Neuronal stem cell (in vitro differentiated cells): Measurements from ENCODE around the gene PGBD4.

Experiments
- DNase-seq: peaks from one replicate; pipeline ENCODE4 v3.0.0-alpha.2; 2013; ENCODE audit warnings: low spot score
- H2AFZ ChIP-seq: one replicate; pipeline ENCODE4 v1.6.1; 2013; ENCODE audit warnings: mild to moderate bottlenecking, low read length, inconsistent platforms
- H2AK5ac ChIP-seq: 2 replicates; pipeline ENCODE4 v1.6.1; 2013; ENCODE audit warnings: low read depth, mild to moderate bottlenecking, inconsistent platforms, low read length, moderate library complexity, mixed read lengths
- H2BK120ac ChIP-seq: 2 replicates; pipeline ENCODE4 v1.6.1; 2013; ENCODE audit warnings: low read depth, mild to moderate bottlenecking, inconsistent platforms, low read length, moderate library complexity, mixed read lengths
- H2BK12ac ChIP-seq: one replicate; pipeline ENCODE4 v1.6.1; 2013; ENCODE audit warnings: low read length, inconsistent platforms
- H2BK15ac ChIP-seq: 2 replicates; pipeline ENCODE4 v1.6.1; 2013; ENCODE audit warnings: mild to moderate bottlenecking, low read length, inconsistent platforms, mixed read lengths
- H2BK5ac ChIP-seq: one replicate; pipeline ENCODE4 v1.6.1; 2013; ENCODE audit warnings: inconsistent platforms, mild to moderate bottlenecking, low read length, moderate library complexity
- H3K14ac ChIP-seq: one replicate; pipeline ENCODE4 v1.6.1; 2013; ENCODE audit warnings: low read length, inconsistent platforms
- H3K18ac ChIP-seq: 2 replicates; pipeline ENCODE4 v1.6.1; 2013; ENCODE audit warnings: low read length, inconsistent platforms
- H3K23ac ChIP-seq: 2 replicates; pipeline ENCODE4 v1.6.1; 2013; ENCODE audit warnings: low read depth, mild to moderate bottlenecking, mixed read lengths, low read length, inconsistent platforms; ENCODE audit not compliant: poor library complexity
- H3K27ac ChIP-seq: replicated peaks from 3 replicates; pipeline ENCODE4 v1.5.1; 2013; ENCODE audit warnings: low read length, inconsistent platforms
- H3K27me3 ChIP-seq, 3 experiments: 2 replicates each; pipeline ENCODE4 v1.6.1; 2013; ENCODE audit warnings: low read length in 3 of 3, mild to moderate bottlenecking in 2 of 3, inconsistent platforms in 1 of 3, low read depth in 1 of 3, mixed read lengths in 1 of 3, moderate library complexity in 1 of 3; ENCODE audit not compliant: control insufficient read depth in 3 of 3, insufficient read depth in 3 of 3
- H3K36me3 ChIP-seq, 2 donors: replicated peaks in 1 of 2; 2 replicates each; pipeline ENCODE4 v1.6.1; 2013; ENCODE audit warnings: low read length in 2 of 2; ENCODE audit not compliant: control insufficient read depth in 2 of 2, insufficient read depth in 2 of 2
- H3K4ac ChIP-seq: 2 replicates; pipeline ENCODE4 v1.6.1; 2013; ENCODE audit warnings: inconsistent platforms, mild to moderate bottlenecking, low read length, moderate library complexity
- H3K4me1 ChIP-seq, 2 donors: 1 replicate in 1 of 2; 2 replicates in 1 of 2; pipeline ENCODE4 v1.6.1; 2013; ENCODE audit warnings: low read length in 2 of 2, low read depth in 1 of 2; ENCODE audit not compliant: control insufficient read depth in 2 of 2, insufficient read depth in 1 of 2
- H3K4me2 ChIP-seq: one replicate; pipeline ENCODE4 v1.6.1; 2013; ENCODE audit warnings: mild to moderate bottlenecking, low read length, inconsistent platforms; ENCODE audit not compliant: insufficient read depth, poor library complexity, severe bottlenecking
- H3K4me3 ChIP-seq, 2 donors: 2 replicates each; pipeline ENCODE4 v1.5.1; 2013; ENCODE audit warnings: low read length in 2 of 2, mild to moderate bottlenecking in 2 of 2, inconsistent platforms in 1 of 2, moderate library complexity in 1 of 2
- H3K79me1 ChIP-seq: one replicate; pipeline ENCODE4 v1.6.1; 2013; ENCODE audit warnings: low read depth, mild to moderate bottlenecking, inconsistent platforms, low read length, moderate library complexity
- H3K9ac ChIP-seq: one replicate; pipeline ENCODE4 v1.6.1; 2013; ENCODE audit warnings: mild to moderate bottlenecking, low read depth, low read length, inconsistent platforms; ENCODE audit not compliant: poor library complexity
- H3K9me3 ChIP-seq, 2 donors: replicated peaks in 1 of 2; 2 replicates each; pipeline versions ENCODE3 to v1.6.1; 2013; ENCODE audit warnings: low read length in 2 of 2, mild to moderate bottlenecking in 2 of 2, inconsistent platforms in 1 of 2, low read depth in 1 of 2, mixed read lengths in 1 of 2, moderate library complexity in 1 of 2; ENCODE audit not compliant: control insufficient read depth in 2 of 2, insufficient read depth in 1 of 2
- H4K8ac ChIP-seq: one replicate; pipeline ENCODE4 v1.6.1; 2013; ENCODE audit warnings: low read depth, mild to moderate bottlenecking, inconsistent platforms, low read length, moderate library complexity
- H4K91ac ChIP-seq: one replicate; pipeline ENCODE4 v1.6.1; 2013; ENCODE audit warnings: low read length, low read depth, mild to moderate bottlenecking, inconsistent platforms; ENCODE audit not compliant: poor library complexity
- WGBS, 2 donors: extraction: QIAGEN DNeasy Blood & Tissue Kit; methylation state at CpG; one replicate each; pipeline ENCODE4 v1.1.7; 2013; ENCODE audit warnings: missing lambda C conversion rate in 2 of 2, mixed read lengths in 1 of 2; ENCODE audit not compliant: insufficient read length in 2 of 2, insufficient replicate concordance in 1 of 2; ENCODE audit errors: extremely low coverage in 2 of 2; 5-methylcytosine and 5-hydroxymethylcytosine counted together

The PGBD4 gene

DNA sequence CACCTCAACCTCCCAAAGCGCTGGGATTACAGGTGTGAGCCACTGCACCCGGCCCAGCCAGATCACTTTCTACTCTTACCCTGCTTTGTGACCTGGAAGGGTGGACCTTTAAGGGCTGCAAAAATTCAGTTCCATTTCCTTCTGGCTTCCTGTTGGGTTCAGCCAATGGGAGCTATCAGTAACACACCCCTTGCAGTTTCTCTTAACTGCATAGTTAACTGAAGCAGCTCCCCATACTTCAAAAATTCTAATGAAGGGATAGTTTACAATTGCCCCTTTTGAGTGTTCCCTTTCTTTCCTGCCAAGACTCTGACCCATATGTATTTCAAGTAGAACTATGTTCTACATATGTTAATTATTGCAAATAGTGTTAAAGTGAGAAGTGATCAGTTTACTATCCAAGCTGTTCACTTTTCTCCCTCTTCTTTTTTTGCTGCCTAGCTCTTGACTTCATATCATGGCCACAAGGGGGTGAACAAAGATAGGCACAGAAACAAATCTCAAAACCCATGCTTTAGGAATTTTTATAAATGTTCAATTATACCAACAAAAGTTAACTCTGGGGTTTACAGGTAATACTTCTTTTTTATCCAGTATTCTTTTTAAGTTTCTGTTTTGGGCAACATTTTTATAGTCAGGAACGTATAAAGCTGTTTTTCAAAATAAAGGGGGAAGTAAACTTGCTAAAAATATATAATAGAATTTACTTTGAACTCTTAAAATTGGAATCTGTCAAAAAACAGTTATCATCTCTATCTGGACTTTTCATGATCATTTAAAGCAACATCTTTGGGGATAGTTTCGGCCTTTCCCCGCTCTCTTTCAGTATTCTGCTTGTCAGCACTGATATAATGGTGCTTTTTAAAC, 8.1 kb downstream of the PGBD4 start:
- H2AK5ac ChIP-seq, result no peak overlapping the region
- H3K9me3 ChIP-seq, result no peaks in the 10 kb centered on the region
- H3K4ac ChIP-seq, result no peak overlapping the region
- no peak overlapping the region for H3K27ac ChIP-seq
- H3K23ac ChIP-seq, result no peak overlapping the region
- H2AFZ ChIP-seq, result peak overlapping the region; percentile 77
- no peaks in the 10 kb centered on the region for H3K36me3 ChIP-seq
- no CpG with 5 or more reads among the region's 5 CpGs for WGBS, 2 donors
- no peak for DNase-seq
- H3K18ac ChIP-seq, result no peak overlapping the region
- H2BK120ac ChIP-seq, result no peak overlapping the region
- no peak overlapping the region for H3K4me3 ChIP-seq
- H3K9ac ChIP-seq, result no peak overlapping the region
- no peak overlapping the region for H2BK15ac ChIP-seq
- H2BK5ac ChIP-seq, result no peak overlapping the region
- no peak overlapping the region for H3K14ac ChIP-seq
- H4K8ac ChIP-seq, result no peak overlapping the region
- no peaks in the 10 kb centered on the region for H3K27me3 ChIP-seq
- no peak overlapping the region for H3K4me2 ChIP-seq
- no peaks in the 10 kb centered on the region for H3K4me1 ChIP-seq
- H4K91ac ChIP-seq, result no peak overlapping the region
- H2BK12ac ChIP-seq, result no peak overlapping the region
- no peaks in the 10 kb centered on the region for H3K79me1 ChIP-seq

DNA sequence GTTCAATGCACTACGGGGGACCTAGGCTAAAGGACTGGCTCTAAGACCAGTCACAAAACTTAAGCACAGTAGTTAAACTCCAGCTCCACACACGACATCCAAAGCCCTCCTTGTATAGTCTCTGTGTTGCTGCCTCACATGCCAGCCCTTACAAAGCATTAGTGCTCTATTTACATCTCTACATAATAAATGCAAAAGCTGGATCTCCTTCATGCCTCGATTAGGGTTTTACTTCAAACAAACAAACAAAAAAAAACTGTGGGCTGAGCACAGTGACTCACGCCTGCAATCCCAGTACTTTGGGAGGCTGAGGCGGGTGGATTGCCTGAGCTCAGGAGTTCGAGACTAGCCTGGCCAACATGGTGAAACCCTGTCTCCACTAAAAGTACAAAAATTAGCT, 9.6 kb downstream of the PGBD4 start:
- no peak overlapping the region for H2BK5ac ChIP-seq
- H4K8ac ChIP-seq, result no peak overlapping the region
- WGBS, 2 donors, result no CpG with 5 or more reads among the region's 6 CpGs
- no peaks in the 10 kb centered on the region for H3K36me3 ChIP-seq
- H3K23ac ChIP-seq, result no peak overlapping the region
- no peaks in the 10 kb centered on the region for H3K9me3 ChIP-seq
- no peaks in the 10 kb centered on the region for H3K27me3 ChIP-seq
- no peak for DNase-seq
- no peaks in the 10 kb centered on the region for H3K4me1 ChIP-seq
- no peaks in the 10 kb centered on the region for H3K79me1 ChIP-seq
- H3K4me2 ChIP-seq, result no peak overlapping the region
- H3K14ac ChIP-seq, result no peak overlapping the region
- H2BK120ac ChIP-seq, result no peak overlapping the region
- H3K4ac ChIP-seq, result no peak overlapping the region
- H3K27ac ChIP-seq, result no peak overlapping the region
- no peak overlapping the region for H2BK12ac ChIP-seq
- H2BK15ac ChIP-seq, result no peak overlapping the region
- peak overlapping the region; percentile 40 for H2AFZ ChIP-seq
- no peak overlapping the region for H3K18ac ChIP-seq
- no peak overlapping the region for H3K4me3 ChIP-seq
- no peak overlapping the region for H3K9ac ChIP-seq
- no peak overlapping the region for H2AK5ac ChIP-seq
- no peak overlapping the region for H4K91ac ChIP-seq

DNA sequence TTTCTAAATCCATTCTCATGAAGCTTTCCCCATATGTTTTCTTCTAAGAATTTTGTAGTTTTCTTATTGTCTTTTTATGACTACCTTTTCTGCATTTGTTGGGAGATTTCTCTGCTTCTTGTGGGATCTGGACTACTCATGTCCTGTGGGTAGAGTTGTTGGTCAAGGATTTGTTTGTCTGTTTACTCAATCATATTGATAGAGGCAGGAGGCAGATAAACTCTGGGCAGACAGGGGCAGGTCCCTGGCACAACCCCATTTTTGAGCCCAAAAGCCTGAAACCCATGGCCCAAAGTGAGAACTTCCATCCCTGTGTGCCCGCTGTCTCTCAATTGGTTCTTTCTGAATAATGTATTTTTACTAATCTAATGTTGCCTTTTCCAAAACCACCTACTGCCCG, 12.3 kb downstream of the PGBD4 start:
- no peak overlapping the region for H2BK12ac ChIP-seq
- no peak overlapping the region for H3K18ac ChIP-seq
- no CpG with 5 or more reads among the region's 2 CpGs for WGBS, 2 donors
- no peak overlapping the region for H3K9ac ChIP-seq
- no peak overlapping the region for H2BK120ac ChIP-seq
- no peaks in the 10 kb centered on the region for H3K9me3 ChIP-seq
- no peak overlapping the region for H3K14ac ChIP-seq
- H3K4ac ChIP-seq, result no peak overlapping the region
- H3K36me3 ChIP-seq, result no peaks in the 10 kb centered on the region
- no peak overlapping the region for H3K4me2 ChIP-seq
- H3K79me1 ChIP-seq, result no peaks in the 10 kb centered on the region
- H2BK5ac ChIP-seq, result no peak overlapping the region
- no peaks in the 10 kb centered on the region for H3K4me1 ChIP-seq
- no peak overlapping the region for H2BK15ac ChIP-seq
- H3K27me3 ChIP-seq, result no peaks in the 10 kb centered on the region
- no peak overlapping the region for H3K27ac ChIP-seq
- no peak overlapping the region for H4K8ac ChIP-seq
- H3K4me3 ChIP-seq, result no peak overlapping the region
- DNase-seq, result no peak
- H4K91ac ChIP-seq, result no peak overlapping the region
- H3K23ac ChIP-seq, result no peak overlapping the region
- H2AFZ ChIP-seq, result no peak overlapping the region
- no peak overlapping the region for H2AK5ac ChIP-seq

DNA sequence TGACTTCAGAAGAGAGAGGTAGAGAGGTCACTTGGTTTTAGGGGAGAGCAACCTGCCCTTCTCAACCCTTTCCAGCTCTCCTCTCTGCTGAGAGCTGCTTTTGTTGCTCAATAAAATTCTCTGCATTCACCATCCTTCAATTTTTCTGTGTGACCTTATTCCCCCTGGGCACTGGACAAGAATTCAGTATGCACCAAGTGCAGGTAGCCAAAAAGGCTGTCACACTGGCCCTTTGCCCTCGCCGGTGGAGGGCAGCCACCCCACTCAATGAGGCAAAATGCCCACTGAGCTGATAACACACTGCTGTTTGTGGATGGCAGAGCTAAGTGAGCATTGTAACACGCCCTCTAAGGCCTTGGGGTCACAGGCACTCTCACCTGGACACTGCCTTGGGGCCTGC, 12.9 kb downstream of the PGBD4 start:
- no peak for DNase-seq
- H4K91ac ChIP-seq, result no peak overlapping the region
- no peak overlapping the region for H3K18ac ChIP-seq
- H3K9ac ChIP-seq, result peak overlapping the region; percentile 50
- H3K4me3 ChIP-seq, result no peak overlapping the region
- no peak overlapping the region for H3K4me2 ChIP-seq
- WGBS, 2 donors, result no CpG with 5 or more reads among the region's 3 CpGs
- H2BK12ac ChIP-seq, result no peak overlapping the region
- H3K36me3 ChIP-seq, result no peaks in the 10 kb centered on the region
- no peak overlapping the region for H4K8ac ChIP-seq
- H3K14ac ChIP-seq, result no peak overlapping the region
- no peak overlapping the region for H3K27ac ChIP-seq
- H3K23ac ChIP-seq, result no peak overlapping the region
- no peak overlapping the region for H2BK15ac ChIP-seq
- H3K27me3 ChIP-seq, result no peaks in the 10 kb centered on the region
- H3K4ac ChIP-seq, result no peak overlapping the region
- H2BK5ac ChIP-seq, result no peak overlapping the region
- H2AFZ ChIP-seq, result no peak overlapping the region
- no peaks in the 10 kb centered on the region for H3K79me1 ChIP-seq
- no peak overlapping the region for H2BK120ac ChIP-seq
- H3K9me3 ChIP-seq, result no peaks in the 10 kb centered on the region
- H3K4me1 ChIP-seq, result no peaks in the 10 kb centered on the region
- no peak overlapping the region for H2AK5ac ChIP-seq
